Measurements from ENCODE around the gene NFKB1.

GRCh38 chr4:102530986-102531385 lies 29.8 kb downstream of the NFKB1 start:
- TF ChIP-seq CTCF (IDR thresholded peaks at IDR 0.05) (no peak), POLR2AphosphoS5 (IDR thresholded peaks at IDR 0.05) (no peak)
